DND-41 (cell line): ENCODE data around the gene HADHB.
"Not testable (repeated sequence)": the region's sequence is repeated elsewhere in the genome, so short reads cannot be mapped to it uniquely, and the experiment has no call there.

Experiments used
- ATAC-seq: fragments of 200-7000 bp; cut with Tn5 transposase; 3 replicates; pipeline ENCODE4 v1.9.1; 2021; ENCODE audit warnings: low read depth; ENCODE audit not compliant: insufficient read depth
- DNase-seq: peaks from one replicate; pipeline ENCODE4 v3.0.0-alpha.2; 2020
- H2AFZ ChIP-seq: 2 replicates; pipeline ENCODE4 v1.6.0; 2012; ENCODE audit warnings: low read depth, low read length
- H3K27ac ChIP-seq: 2 replicates; pipeline ENCODE4 v1.5.1; 2012; ENCODE audit warnings: low read length, inconsistent platforms
- H3K27me3 ChIP-seq: fragments of 200-600 bp; sonication (generic); 2 replicates; pipeline ENCODE4 v1.6.0; 2012; ENCODE audit warnings: low read length, mild to moderate bottlenecking, inconsistent platforms; ENCODE audit not compliant: insufficient read depth, poor library complexity
- H3K36me3 ChIP-seq: 2 replicates; pipeline ENCODE4 v1.5.1; 2012; ENCODE audit warnings: low read length, inconsistent platforms; ENCODE audit not compliant: insufficient read depth
- H3K4me1 ChIP-seq: 2 replicates; pipeline ENCODE4 v1.5.1; 2012; ENCODE audit warnings: mild to moderate bottlenecking, low read length; ENCODE audit not compliant: insufficient read depth
- H3K4me2 ChIP-seq: 2 replicates; pipeline ENCODE4 v1.6.0; 2012; ENCODE audit warnings: mild to moderate bottlenecking, moderate library complexity, low read length, inconsistent platforms; ENCODE audit not compliant: insufficient read depth
- H3K4me3 ChIP-seq, 2 experiments: fragments of 200-600 bp in 1 of 2; shearing (Covaris generic) in 1 of 2; 2 replicates each; pipeline ENCODE4 v1.5.1; 2012 to 2016; ENCODE audit warnings: inconsistent platforms in 2 of 2, low read length in 2 of 2, mild to moderate bottlenecking in 2 of 2, low read depth in 1 of 2, moderate library complexity in 1 of 2
- H3K79me2 ChIP-seq: 2 replicates; pipeline ENCODE4 v1.6.0; 2012; ENCODE audit warnings: low read length, inconsistent platforms; ENCODE audit not compliant: insufficient read depth
- H3K9ac ChIP-seq: 2 replicates; pipeline ENCODE4 v1.6.0; 2012; ENCODE audit warnings: low read depth, mild to moderate bottlenecking, inconsistent platforms, low read length, moderate library complexity
- H3K9me3 ChIP-seq: 2 replicates; pipeline ENCODE4 v1.5.1; 2012; ENCODE audit warnings: low read length, moderate library complexity, mild to moderate bottlenecking, inconsistent platforms; ENCODE audit not compliant: insufficient read depth, severe bottlenecking
- H4K20me1 ChIP-seq: 2 replicates; pipeline ENCODE4 v1.6.0; 2012; ENCODE audit warnings: low read length; ENCODE audit not compliant: insufficient read depth
- EZH2 ChIP-seq: IDR thresholded peaks from 3 replicates; pipeline ENCODE4 v1.6.1; 2012; ENCODE audit warnings: borderline replicate concordance, low read depth, mild to moderate bottlenecking, moderate library complexity, low read length, inconsistent platforms; ENCODE audit not compliant: severe bottlenecking
- TF ChIP-seq, protein P1 (sequence below): IDR thresholded peaks from 2 replicates; pipeline ENCODE4 v1.5.1; 2012; ENCODE audit warnings: borderline replicate concordance, low read length, moderate library complexity, mild to moderate bottlenecking; ENCODE audit not compliant: poor library complexity, severe bottlenecking; ENCODE audit errors: extremely low read depth

The HADHB gene

DNA sequence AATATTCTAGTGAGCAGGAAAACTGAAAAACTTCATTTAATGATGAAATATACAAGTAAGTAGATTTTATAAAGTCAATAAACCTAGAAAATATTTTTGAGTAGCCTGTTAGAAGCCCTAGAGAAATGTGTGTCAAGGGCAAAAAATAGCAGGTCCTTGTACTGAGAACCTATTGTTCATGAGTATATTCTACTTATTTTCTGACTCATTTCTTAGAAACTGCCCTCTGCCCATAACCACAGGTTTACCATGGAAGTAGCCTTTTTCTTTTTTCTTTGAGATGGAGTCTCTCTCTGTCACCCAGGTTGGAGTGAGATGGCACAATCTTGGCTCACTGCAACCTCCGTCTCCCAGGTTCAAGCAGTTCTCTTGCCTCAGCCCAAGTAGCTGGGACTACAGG lies 81.8 kb downstream of the HADHB start:
- peaks cover 12% of the 10 kb centered on the region for H3K4me1 ChIP-seq
- DNase-seq (no peak), ATAC-seq (no peak)
- no peaks in the 10 kb centered on the region for H3K27me3 ChIP-seq
- no peaks in the 10 kb centered on the region for H3K79me2 ChIP-seq
- TF ChIP-seq EZH2: no peak
- TF ChIP-seq, protein P1, sequence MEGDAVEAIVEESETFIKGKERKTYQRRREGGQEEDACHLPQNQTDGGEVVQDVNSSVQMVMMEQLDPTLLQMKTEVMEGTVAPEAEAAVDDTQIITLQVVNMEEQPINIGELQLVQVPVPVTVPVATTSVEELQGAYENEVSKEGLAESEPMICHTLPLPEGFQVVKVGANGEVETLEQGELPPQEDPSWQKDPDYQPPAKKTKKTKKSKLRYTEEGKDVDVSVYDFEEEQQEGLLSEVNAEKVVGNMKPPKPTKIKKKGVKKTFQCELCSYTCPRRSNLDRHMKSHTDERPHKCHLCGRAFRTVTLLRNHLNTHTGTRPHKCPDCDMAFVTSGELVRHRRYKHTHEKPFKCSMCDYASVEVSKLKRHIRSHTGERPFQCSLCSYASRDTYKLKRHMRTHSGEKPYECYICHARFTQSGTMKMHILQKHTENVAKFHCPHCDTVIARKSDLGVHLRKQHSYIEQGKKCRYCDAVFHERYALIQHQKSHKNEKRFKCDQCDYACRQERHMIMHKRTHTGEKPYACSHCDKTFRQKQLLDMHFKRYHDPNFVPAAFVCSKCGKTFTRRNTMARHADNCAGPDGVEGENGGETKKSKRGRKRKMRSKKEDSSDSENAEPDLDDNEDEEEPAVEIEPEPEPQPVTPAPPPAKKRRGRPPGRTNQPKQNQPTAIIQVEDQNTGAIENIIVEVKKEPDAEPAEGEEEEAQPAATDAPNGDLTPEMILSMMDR: no peak
- no peaks in the 10 kb centered on the region for H3K9me3 ChIP-seq
- no peaks in the 10 kb centered on the region for H3K36me3 ChIP-seq
- H3K4me3 ChIP-seq: no peak overlapping the region
- no peak overlapping the region for H3K4me2 ChIP-seq
- H3K27ac ChIP-seq: no peak overlapping the region
- no peak overlapping the region for H2AFZ ChIP-seq
- no peak overlapping the region for H3K9ac ChIP-seq
- no peaks in the 10 kb centered on the region for H4K20me1 ChIP-seq

GRCh38 chr2:26327291-26328272 lies 82.8 kb downstream of the HADHB start:
- Histone ChIP-seq H3K4me2 (no peak overlapping the region), H2AFZ (no peak overlapping the region), H3K27me3 (no peaks in the 10 kb centered on the region), H3K9me3 (no peaks in the 10 kb centered on the region), H3K79me2 (no peaks in the 10 kb centered on the region), H3K4me1 (peaks cover 12% of the 10 kb centered on the region), H3K4me3 (no peak overlapping the region), H4K20me1 (no peaks in the 10 kb centered on the region), H3K27ac (no peak overlapping the region), H3K36me3 (no peaks in the 10 kb centered on the region), H3K9ac (no peak overlapping the region)
- no peak for TF ChIP-seq EZH2
- TF ChIP-seq, protein P1: no peak
- ATAC-seq (no peak), DNase-seq (no peak)

DNA sequence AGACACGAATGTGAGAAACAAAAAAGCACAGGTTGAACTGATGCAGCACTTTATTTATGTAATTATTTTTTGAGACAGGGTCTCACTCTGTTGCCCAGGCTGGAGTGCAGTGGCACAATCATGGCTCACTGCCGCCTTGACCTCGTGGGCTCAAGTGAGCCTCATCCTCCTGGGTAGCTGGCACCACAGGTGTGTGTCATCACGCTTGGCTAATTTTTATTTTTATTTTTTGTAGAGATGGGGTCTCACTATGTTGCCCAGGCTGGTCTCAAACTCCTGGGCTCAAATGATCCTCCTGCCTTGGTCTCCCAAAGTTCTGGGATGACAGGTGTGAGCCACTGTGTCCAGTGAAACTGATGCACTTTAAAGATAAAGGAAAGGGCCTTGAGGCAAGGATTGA lies 84.3 kb downstream of the HADHB start:
- H3K4me2 ChIP-seq, H2AFZ ChIP-seq, H4K20me1 ChIP-seq, H3K36me3 ChIP-seq, H3K9me3 ChIP-seq, H3K4me3 ChIP-seq, DNase-seq, H3K27ac ChIP-seq, ATAC-seq, H3K9ac ChIP-seq, H3K27me3 ChIP-seq, H3K79me2 ChIP-seq: not testable (repeated sequence)
- H3K4me1 ChIP-seq: peaks cover 12% of the 10 kb centered on the region

- Histone ChIP-seq H3K36me3 (no peaks in the 10 kb centered on the region), H3K4me3 (no peak overlapping the region), H3K9me3 (no peaks in the 10 kb centered on the region), H3K9ac (no peak overlapping the region), H3K27ac (0 out of 2 replicates have a peak overlapping the region, but pooled peaks have one; percentile 21), H3K4me1 (peaks cover 12% of the 10 kb centered on the region), H3K4me2 (peak overlapping the region; percentile 21; the same call in 1 of the 2 replicates), H3K27me3 (no peaks in the 10 kb centered on the region), H4K20me1 (no peaks in the 10 kb centered on the region), H2AFZ (peak overlapping the region; percentile 54; the same call in 1 of the 2 replicates), H3K79me2 (no peaks in the 10 kb centered on the region)
- DNase-seq: peak; percentile 88
- ATAC-seq: peak; percentile 100
- TF ChIP-seq EZH2: no peak
- TF ChIP-seq, protein P1: peak; percentile 96
Measured at GRCh38 chr2:26330114-26330549, 85.4 kb downstream of the HADHB start.
